A549 treated with CpdA at 1 μM for 4 hours (cell line): Measurements from ENCODE around the gene AKIRIN2. TPM values are rescaled to one million over a fixed set of nuclear protein-coding genes. Genes with fewer than 3 reads are reported as not detected.

Experiments used
- total RNA-seq: library from RNA; stranded (reverse); fragments of 200-300 nt; extraction: Qiagen RNA extraction; gene quantifications from 5 replicates; pipeline ENCODE4 v1.2.3, GENCODE V29; 2022; ENCODE audit warnings: low read depth

AKIRIN2 gene
- 33.0 to 50.6 TPM (median 45.4 TPM) in 5 replicates for total RNA-seq

GRCh38 chr6:87701676-87702588, at the start of gene AKIRIN2:
AKIRIN2 (minus strand) TSS chr6:87702233; CDS start chr6:87701684, 549 bp downstream.

Other genes starting within 250 kb of the AKIRIN2 start
- gene SLC35A1, start 229.3 kb downstream of the AKIRIN2 start, total RNA-seq, result 9.6 to 10.7 TPM (median 9.9 TPM) in 5 replicates
- gene RARS2, start 112.2 kb downstream of the AKIRIN2 start, total RNA-seq, result 19.4 to 23.5 TPM (median 20.2 TPM) in 5 replicates
- 16.8 to 20.7 TPM (median 17.4 TPM) in 5 replicates for gene ORC3, start 112.1 kb downstream of the AKIRIN2 start, total RNA-seq